ENCODE measurements around the gene WDFY4. TPM values are rescaled to one million over a fixed set of nuclear protein-coding genes. Genes with fewer than 3 reads are reported as not detected.

WDFY4 gene
- polyA plus RNA-seq, 10 donors = 1.6 to 4.8 (median 2.6) TPM

GRCh38 chr10:48772059-48772458 is 87.4 kb downstream of the WDFY4 start:
- DNase-seq = no peak

- DNase-seq = no peak
These were observed 88.9 kb downstream of the WDFY4 start for GRCh38 chr10:48773580-48773979.

- DNase-seq = no peak
These were observed 89.9 kb downstream of the WDFY4 start for GRCh38 chr10:48774416-48775205.

GRCh38 chr10:48775206-48775517 is 90.5 kb downstream of the WDFY4 start:
- no peak for DNase-seq

GRCh38 chr10:48776005-48776522 is 91.4 kb downstream of the WDFY4 start:
- no peak for DNase-seq

- DNase-seq = no peak
These were observed 91.9 kb downstream of the WDFY4 start for GRCh38 chr10:48776528-48776927.

- no peak for DNase-seq
These were observed 92.4 kb downstream of the WDFY4 start for GRCh38 chr10:48777110-48777509.

GRCh38 chr10:48778193-48778857 is 93.7 kb downstream of the WDFY4 start:
- DNase-seq = no peak

GRCh38 chr10:48779077-48779476 is 94.4 kb downstream of the WDFY4 start:
- DNase-seq = no peak

- DNase-seq = no peak
These were observed 95.0 kb downstream of the WDFY4 start for GRCh38 chr10:48779546-48780152.

- DNase-seq = no peak
These were observed 95.7 kb downstream of the WDFY4 start for GRCh38 chr10:48780341-48780740.

- peak in 1 of 3 donors; percentile 42 for DNase-seq
These were observed 97.7 kb downstream of the WDFY4 start for GRCh38 chr10:48782386-48782785.

GRCh38 chr10:48784031-48784430 is 99.4 kb downstream of the WDFY4 start:
- DNase-seq = peak in 1 of 3 donors; percentile 53

GRCh38 chr10:48785796-48786195 is 101.1 kb downstream of the WDFY4 start:
- DNase-seq = no peak

GRCh38 chr10:48786606-48787282 is 102.1 kb downstream of the WDFY4 start:
- DNase-seq = peak in 2 of 3 donors; percentile 63 to 79

- DNase-seq = no peak
These were observed 103.9 kb downstream of the WDFY4 start for GRCh38 chr10:48788554-48788953.

GRCh38 chr10:48789486-48790456 is 105.1 kb downstream of the WDFY4 start:
- no peak for DNase-seq

- no peak for DNase-seq
These were observed 105.9 kb downstream of the WDFY4 start for GRCh38 chr10:48790457-48791044.

- no peak for DNase-seq
These were observed 106.7 kb downstream of the WDFY4 start for GRCh38 chr10:48791267-48791928.

- DNase-seq = no peak
These were observed 107.4 kb downstream of the WDFY4 start for GRCh38 chr10:48792121-48792520.

All from muscle of back (tissue), 11 donors.